ENCODE measurements around the gene SRSF10. TPM values are rescaled to one million over a fixed set of nuclear protein-coding genes. Genes with fewer than 3 reads are reported as not detected.
"Not testable (repeated sequence)": the region's sequence is repeated elsewhere in the genome, so short reads cannot be mapped to it uniquely, and the experiment has no call there.

SRSF10 gene
- total and polyA plus RNA-seq, 4 donors: 99.0 to 124 (median 115) TPM

DNA sequence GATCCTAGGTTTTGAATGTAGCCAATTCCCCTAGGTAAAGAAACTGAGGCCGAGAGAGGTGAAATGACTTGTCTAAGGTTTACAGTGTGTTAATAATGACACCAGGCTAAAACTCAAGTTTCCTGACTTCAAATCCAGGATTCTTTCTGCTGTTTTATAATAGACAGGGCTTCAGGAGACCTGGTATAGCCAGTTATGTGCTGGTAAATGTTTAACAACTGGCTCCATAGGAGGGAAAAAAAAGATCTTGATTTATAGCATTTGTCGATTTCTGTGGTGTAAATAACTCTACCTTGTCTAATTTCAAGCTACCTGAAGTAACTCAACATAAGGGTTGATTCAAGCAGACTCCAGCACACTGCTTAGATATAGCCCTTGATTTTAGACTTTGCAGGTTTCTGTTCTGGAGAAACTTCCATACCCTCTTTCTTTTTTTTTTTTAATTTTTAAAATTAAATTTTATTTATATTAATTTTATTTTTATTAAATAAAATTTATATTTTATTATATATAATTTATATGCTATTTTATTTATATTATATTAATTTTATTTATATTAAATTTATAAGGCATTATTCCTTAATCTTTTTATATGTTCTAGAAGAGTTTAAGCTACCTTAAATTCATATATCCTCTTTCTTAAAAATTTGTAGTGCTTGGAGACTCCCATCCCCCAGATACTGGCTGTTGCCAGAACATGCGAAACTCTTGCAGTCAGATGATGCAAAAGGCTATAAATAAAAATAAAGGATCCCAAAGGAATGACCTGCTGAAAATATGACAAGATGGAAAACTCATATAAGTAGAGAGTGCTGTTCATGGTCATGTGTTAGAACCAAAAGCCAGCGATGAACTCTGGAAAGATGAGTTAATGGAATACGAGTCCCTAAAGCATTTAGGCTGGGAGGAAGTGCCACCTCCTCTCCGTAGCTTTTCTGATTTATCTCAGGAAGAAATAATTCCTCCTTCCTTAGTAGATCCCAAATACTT lies 35.4 kb upstream of the SRSF10 start:
- no peaks in the 10 kb centered on the region for H3K9me3 ChIP-seq (ENCODE audit: control insufficient read depth, insufficient read depth, low read length)
- no peak overlapping the region for H3K4me3 ChIP-seq (ENCODE audit: low read depth, low read length)
- H3K36me3 ChIP-seq (ENCODE audit: control insufficient read depth, insufficient read depth, low read length): no peaks in the 10 kb centered on the region
- no CpG with 5 or more reads among the region's 6 CpGs for WGBS (ENCODE audit: insufficient coverage)
- peaks cover 16% of the 10 kb centered on the region for H3K4me1 ChIP-seq (ENCODE audit: control insufficient read depth, insufficient read depth, low read length)
- peak in 2 of 6 donors; percentile 21 to 52 for DNase-seq (ENCODE audit: low read depth in 4 of 6, low spot score in 6 of 6)
- no peaks in the 10 kb centered on the region for H3K27me3 ChIP-seq (ENCODE audit: control insufficient read depth, insufficient read depth, low read length)
- H3K27ac ChIP-seq (ENCODE audit: low read depth, low read length): peak overlapping the region; percentile 10

DNA sequence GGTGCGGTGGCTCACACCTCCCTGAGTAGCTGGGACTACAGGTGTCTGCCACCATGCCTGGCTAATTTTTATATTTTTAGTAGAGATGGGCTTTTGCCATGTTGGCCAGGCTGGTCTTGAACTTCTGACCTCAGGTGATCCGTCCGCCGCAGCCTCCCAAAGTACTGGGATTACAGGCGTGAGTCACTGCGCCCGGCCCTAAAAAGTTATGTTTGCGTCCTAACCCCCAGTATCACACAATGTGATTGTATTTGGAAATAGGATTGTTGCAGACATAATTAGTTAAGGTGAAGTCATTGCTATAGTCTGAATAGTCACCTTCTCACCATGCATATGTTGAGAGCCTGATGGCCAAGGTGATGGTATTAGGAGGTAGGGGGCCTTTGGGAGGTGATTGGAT lies 32.8 kb upstream of the SRSF10 start:
- DNase-seq (ENCODE audit: low read depth in 4 of 6, low spot score in 6 of 6); H3K9me3 ChIP-seq (ENCODE audit: control insufficient read depth, insufficient read depth, low read length); H3K36me3 ChIP-seq (ENCODE audit: control insufficient read depth, insufficient read depth, low read length); H3K4me3 ChIP-seq (ENCODE audit: low read depth, low read length); H3K4me1 ChIP-seq (ENCODE audit: control insufficient read depth, insufficient read depth, low read length); H3K27ac ChIP-seq (ENCODE audit: low read depth, low read length); H3K27me3 ChIP-seq (ENCODE audit: control insufficient read depth, insufficient read depth, low read length): not testable (repeated sequence)
- WGBS (ENCODE audit: insufficient coverage): no CpG with 5 or more reads among the region's 8 CpGs

DNA sequence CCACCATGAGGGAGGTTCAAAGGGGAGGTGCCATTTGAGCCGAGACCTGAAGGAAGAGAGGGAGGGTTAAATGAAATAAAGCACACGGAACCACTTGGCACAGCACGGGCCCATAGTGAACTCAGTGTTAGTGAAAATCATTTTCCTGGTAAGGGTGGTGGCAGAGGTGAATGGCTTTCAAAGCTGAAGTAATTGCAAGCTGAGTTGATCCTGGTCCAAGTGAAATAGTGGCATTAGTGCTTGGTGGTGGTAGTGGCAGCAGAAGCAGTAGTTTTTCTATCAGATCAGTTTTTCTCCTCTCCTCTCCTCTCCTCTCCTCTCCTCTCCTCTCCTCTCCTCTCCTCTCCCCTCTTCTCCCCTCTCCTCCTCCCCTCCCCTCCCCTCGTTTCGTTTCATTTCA lies 30.5 kb upstream of the SRSF10 start:
- DNase-seq (ENCODE audit: low read depth in 4 of 6, low spot score in 6 of 6): no peak
- WGBS (ENCODE audit: insufficient coverage): 71% methylated on average over 3 of the region's 5 CpGs
- H3K4me1 ChIP-seq (ENCODE audit: control insufficient read depth, insufficient read depth, low read length): no peaks in the 10 kb centered on the region
- H3K27me3 ChIP-seq (ENCODE audit: control insufficient read depth, insufficient read depth, low read length): no peaks in the 10 kb centered on the region
- H3K9me3 ChIP-seq (ENCODE audit: control insufficient read depth, insufficient read depth, low read length): no peaks in the 10 kb centered on the region
- H3K36me3 ChIP-seq (ENCODE audit: control insufficient read depth, insufficient read depth, low read length): no peaks in the 10 kb centered on the region
- H3K27ac ChIP-seq (ENCODE audit: low read depth, low read length): no peak overlapping the region
- H3K4me3 ChIP-seq (ENCODE audit: low read depth, low read length): no peak overlapping the region

DNA sequence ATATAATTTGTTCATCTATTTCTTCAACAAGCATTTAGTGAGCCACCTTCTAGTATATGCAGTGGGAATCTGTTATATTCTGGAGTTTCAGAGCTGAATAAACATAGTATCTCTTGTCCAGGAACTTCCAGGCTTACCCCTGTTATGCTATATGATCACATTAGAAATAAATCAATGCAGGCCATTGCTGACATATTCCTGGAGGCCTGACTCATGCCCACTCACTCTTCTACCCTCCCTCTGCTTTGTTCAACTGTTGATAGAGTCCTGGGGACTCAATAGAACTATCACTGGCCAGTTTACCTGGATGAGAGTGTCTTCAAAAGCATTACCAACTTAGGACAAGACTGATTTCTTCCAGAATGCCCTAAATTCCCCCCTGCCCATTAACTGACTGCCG lies 29.3 kb upstream of the SRSF10 start:
- WGBS (ENCODE audit: insufficient coverage): 86% methylated on average over 1 of the region's 1 CpG
- no peaks in the 10 kb centered on the region for H3K9me3 ChIP-seq (ENCODE audit: control insufficient read depth, insufficient read depth, low read length)

DNA sequence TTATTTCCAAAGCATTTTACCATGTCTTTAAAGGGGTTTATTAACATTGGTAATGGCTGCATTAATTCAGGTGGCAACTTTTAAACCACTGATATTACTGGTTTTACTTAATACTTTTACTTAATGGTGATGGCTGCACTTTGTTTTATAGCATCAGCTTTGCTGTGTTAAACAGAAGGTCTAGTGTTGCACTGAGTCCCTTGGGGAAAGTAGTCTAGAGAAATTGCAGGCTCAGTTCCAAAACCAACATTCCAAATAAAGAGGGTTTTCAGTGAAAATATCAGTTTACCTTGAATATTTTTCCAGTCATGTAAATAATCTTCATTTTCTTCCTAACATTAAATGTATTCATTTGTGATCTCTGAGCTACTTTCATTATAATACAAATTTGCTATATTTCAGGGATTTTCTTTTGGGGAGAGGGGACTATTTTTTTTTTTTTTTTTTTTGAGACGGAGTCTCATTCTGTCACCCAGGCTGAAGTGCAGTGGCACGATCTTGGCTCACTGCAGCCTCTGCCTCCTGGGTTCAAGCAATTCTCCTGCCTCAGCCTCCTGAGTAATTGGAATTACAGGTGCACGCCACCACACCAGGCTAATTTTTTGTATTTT lies 28.6 kb upstream of the SRSF10 start:
- H3K4me3 ChIP-seq (ENCODE audit: low read depth, low read length); H3K27ac ChIP-seq (ENCODE audit: low read depth, low read length); H3K4me1 ChIP-seq (ENCODE audit: control insufficient read depth, insufficient read depth, low read length); H3K9me3 ChIP-seq (ENCODE audit: control insufficient read depth, insufficient read depth, low read length); H3K27me3 ChIP-seq (ENCODE audit: control insufficient read depth, insufficient read depth, low read length); H3K36me3 ChIP-seq (ENCODE audit: control insufficient read depth, insufficient read depth, low read length): not testable (repeated sequence)
- 100% methylated on average over 1 of the region's 3 CpGs for WGBS (ENCODE audit: insufficient coverage)
- DNase-seq (ENCODE audit: low read depth in 4 of 6, low spot score in 6 of 6): peak in 2 of 6 donors; percentile 51 to 76

More for the DNA sequence above, 29.3 kb upstream of the SRSF10 start:
- H3K4me1 ChIP-seq (ENCODE audit: control insufficient read depth, insufficient read depth, low read length): no peaks in the 10 kb centered on the region
- no peaks in the 10 kb centered on the region for H3K36me3 ChIP-seq (ENCODE audit: control insufficient read depth, insufficient read depth, low read length)
- H3K27me3 ChIP-seq (ENCODE audit: control insufficient read depth, insufficient read depth, low read length): no peaks in the 10 kb centered on the region
- no peak overlapping the region for H3K4me3 ChIP-seq (ENCODE audit: low read depth, low read length)
- DNase-seq (ENCODE audit: low read depth in 4 of 6, low spot score in 6 of 6): no peak
- H3K27ac ChIP-seq (ENCODE audit: low read depth, low read length): no peak overlapping the region

DNA sequence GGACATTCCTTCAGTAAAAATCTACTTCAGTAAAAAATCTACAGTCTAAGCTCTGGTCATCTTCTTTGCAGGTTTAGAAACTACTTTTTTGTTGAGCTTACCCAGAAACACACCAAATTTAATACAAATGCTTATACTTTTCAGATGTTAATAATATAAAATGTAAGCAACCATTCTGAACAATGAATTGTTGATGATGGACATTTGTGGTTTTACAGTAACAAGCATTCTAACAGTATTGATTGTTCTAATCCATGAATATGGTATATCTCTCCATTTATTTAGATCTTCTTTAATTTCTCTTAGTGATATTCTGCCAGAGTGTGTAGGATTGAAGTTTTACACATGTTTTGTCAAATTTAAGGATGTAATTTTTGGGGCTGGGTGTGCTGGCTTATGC lies 27.0 kb upstream of the SRSF10 start:
- Histone ChIP-seq H3K4me3 (ENCODE audit: low read depth, low read length) (no peak overlapping the region), H3K27ac (ENCODE audit: low read depth, low read length) (no peak overlapping the region), H3K27me3 (ENCODE audit: control insufficient read depth, insufficient read depth, low read length) (no peaks in the 10 kb centered on the region), H3K9me3 (ENCODE audit: control insufficient read depth, insufficient read depth, low read length) (no peaks in the 10 kb centered on the region), H3K4me1 (ENCODE audit: control insufficient read depth, insufficient read depth, low read length) (no peaks in the 10 kb centered on the region), H3K36me3 (ENCODE audit: control insufficient read depth, insufficient read depth, low read length) (no peaks in the 10 kb centered on the region)
- no peak for DNase-seq (ENCODE audit: low read depth in 4 of 6, low spot score in 6 of 6)

DNA sequence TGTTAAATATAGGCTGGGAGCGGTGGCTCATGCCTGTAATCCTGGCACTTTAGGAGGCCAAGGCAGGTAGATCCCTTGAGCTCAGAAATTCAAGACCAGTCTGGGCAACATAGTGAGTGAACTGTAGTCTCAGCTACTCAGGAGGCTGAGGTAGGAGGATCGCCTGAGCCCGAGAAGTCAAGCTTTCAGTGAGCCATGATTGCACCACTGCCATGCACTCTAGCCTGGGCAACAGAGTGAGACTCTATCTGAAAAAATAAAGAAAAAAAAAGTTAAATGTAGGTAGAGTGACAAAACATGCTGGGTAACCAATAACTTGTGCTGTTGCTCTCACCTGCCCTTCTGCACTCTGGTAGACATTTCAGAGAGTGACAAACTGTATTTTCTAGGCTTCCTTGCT lies 25.0 kb upstream of the SRSF10 start:
- no peak for DNase-seq (ENCODE audit: low read depth in 4 of 6, low spot score in 6 of 6)
- Histone ChIP-seq H3K27ac (ENCODE audit: low read depth, low read length) (no peak overlapping the region), H3K27me3 (ENCODE audit: control insufficient read depth, insufficient read depth, low read length) (no peaks in the 10 kb centered on the region), H3K4me1 (ENCODE audit: control insufficient read depth, insufficient read depth, low read length) (no peaks in the 10 kb centered on the region), H3K4me3 (ENCODE audit: low read depth, low read length) (no peak overlapping the region), H3K36me3 (ENCODE audit: control insufficient read depth, insufficient read depth, low read length) (no peaks in the 10 kb centered on the region), H3K9me3 (ENCODE audit: control insufficient read depth, insufficient read depth, low read length) (no peaks in the 10 kb centered on the region)
- WGBS (ENCODE audit: insufficient coverage): 96% methylated on average over 3 of the region's 3 CpGs

DNA sequence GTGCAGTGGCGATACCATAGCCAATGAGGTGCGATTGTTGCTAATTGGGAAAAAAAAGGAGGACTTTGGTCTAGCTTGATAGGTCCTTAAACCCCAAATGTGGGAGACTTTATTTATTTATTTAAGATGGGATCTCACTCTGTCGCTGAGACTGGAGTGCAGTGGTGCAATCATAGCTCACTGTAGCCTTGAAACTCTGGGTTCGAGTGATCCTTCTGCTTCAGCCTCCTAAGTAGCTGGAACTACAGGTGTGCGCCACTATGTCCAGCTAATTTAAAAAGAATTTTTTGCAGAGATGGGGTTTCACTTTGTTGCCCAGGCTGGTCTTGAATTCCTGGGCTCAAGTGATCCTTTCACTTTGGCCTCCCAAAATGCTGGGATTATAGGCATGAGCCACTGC lies 24.0 kb upstream of the SRSF10 start:
- Histone ChIP-seq H3K27me3 (ENCODE audit: control insufficient read depth, insufficient read depth, low read length) (no peaks in the 10 kb centered on the region), H3K36me3 (ENCODE audit: control insufficient read depth, insufficient read depth, low read length) (no peaks in the 10 kb centered on the region), H3K9me3 (ENCODE audit: control insufficient read depth, insufficient read depth, low read length) (no peaks in the 10 kb centered on the region), H3K4me3 (ENCODE audit: low read depth, low read length) (no peak overlapping the region), H3K27ac (ENCODE audit: low read depth, low read length) (no peak overlapping the region), H3K4me1 (ENCODE audit: control insufficient read depth, insufficient read depth, low read length) (no peaks in the 10 kb centered on the region)
- no peak for DNase-seq (ENCODE audit: low read depth in 4 of 6, low spot score in 6 of 6)
- WGBS (ENCODE audit: insufficient coverage): 96% methylated on average over 5 of the region's 5 CpGs

DNA sequence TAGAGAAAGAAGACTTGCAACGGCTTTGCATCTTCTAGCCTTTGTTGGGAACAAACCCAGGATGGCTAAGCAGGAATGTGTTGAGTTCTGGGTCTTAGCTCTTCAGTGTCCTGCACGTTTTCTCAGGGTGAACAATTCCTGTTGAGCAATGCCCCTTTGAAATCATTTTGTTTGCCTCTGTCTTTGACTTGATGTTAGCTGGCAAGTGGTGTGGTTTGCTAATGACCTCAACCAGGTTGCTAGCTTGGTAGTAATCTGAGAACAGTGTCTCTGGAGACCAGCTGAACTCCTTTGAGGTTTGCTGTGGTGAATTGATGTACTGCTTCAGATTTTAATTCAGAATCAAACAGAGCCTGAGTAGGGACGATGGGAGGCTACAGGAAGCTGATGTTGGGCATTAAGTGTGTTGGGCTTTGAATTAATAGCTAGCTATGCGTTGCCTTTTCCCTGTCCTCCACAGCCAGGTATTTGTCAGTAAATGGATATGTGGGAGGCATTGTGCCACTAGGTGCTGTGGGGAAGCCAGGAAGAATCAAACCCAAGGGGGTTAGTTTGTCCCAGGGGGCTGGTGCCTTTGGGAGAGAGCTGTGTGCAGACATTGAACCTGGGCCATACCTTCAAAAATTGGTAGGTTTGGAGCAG lies 23.3 kb upstream of the SRSF10 start:
- DNase-seq (ENCODE audit: low read depth in 4 of 6, low spot score in 6 of 6): no peak
- Histone ChIP-seq H3K9me3 (ENCODE audit: control insufficient read depth, insufficient read depth, low read length) (no peaks in the 10 kb centered on the region), H3K27ac (ENCODE audit: low read depth, low read length) (no peak overlapping the region), H3K27me3 (ENCODE audit: control insufficient read depth, insufficient read depth, low read length) (no peaks in the 10 kb centered on the region), H3K36me3 (ENCODE audit: control insufficient read depth, insufficient read depth, low read length) (no peaks in the 10 kb centered on the region), H3K4me1 (ENCODE audit: control insufficient read depth, insufficient read depth, low read length) (no peaks in the 10 kb centered on the region), H3K4me3 (ENCODE audit: low read depth, low read length) (no peak overlapping the region)
- WGBS (ENCODE audit: insufficient coverage): 13% methylated on average over 4 of the region's 4 CpGs
